Stimulated activated CD8-positive, alpha-beta memory T cell treated with anti-CD3 and anti-CD28 coated beads, Interleukin-15, amount 100 ng/mL, for 48 hours (primary cell): ENCODE data around the gene ALDH3B1.

Source experiments
- DNase-seq, 2 donors: peaks; one replicate each; pipeline ENCODE4 v3.0.0-alpha.2; 2020; ENCODE audit warnings: low read depth in 2 of 2

The ALDH3B1 gene

GRCh38 chr11:68013611-68014156 is 3.6 kb downstream of the ALDH3B1 start:
- DNase-seq: no peak

- no peak for DNase-seq
Observed at GRCh38 chr11:68014157-68014946, 4.2 kb downstream of the ALDH3B1 start.

DNA sequence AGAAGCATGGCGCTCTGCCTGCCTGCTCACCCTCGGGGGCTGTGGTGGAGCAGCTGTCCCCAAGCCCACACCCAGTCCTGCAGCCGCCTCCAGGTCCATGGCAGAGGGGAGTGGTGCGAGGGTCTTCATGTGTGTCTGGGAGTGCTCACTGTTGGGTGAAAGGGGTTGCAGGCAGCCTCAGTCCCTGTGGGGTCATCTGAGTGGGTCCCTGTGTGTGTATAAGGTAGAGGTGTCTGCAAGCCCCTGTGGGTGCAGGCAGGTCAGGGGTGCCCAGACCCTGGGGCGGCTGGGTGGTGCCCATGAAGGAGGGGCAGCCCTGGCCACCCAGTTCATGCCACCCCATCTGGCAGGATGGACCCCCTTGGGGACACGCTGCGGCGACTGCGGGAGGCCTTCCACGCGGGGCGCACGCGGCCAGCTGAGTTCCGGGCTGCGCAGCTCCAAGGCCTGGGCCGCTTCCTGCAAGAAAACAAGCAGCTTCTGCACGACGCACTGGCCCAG is 4.9 kb downstream of the ALDH3B1 start:
- no peak for DNase-seq

DNA sequence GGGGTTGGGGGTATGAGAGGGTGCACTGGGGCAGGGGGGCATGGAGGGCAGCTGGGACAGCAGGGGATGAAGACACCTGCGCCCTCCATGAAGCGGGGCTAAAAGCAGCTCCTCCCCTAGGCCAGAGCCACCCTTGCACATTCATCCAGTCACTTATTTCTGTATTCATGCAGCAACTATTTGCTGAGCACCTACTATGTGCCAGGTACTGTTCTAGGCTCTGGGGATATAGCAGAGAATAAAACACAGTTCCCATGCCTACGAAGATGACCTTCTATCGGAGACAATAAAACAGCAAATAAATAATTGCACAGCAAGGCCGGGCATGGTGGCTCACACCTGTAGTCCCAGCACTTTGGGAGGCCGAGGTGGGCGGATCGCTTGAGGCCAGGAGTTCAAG is 5.3 kb downstream of the ALDH3B1 start:
- no peak for DNase-seq

DNA sequence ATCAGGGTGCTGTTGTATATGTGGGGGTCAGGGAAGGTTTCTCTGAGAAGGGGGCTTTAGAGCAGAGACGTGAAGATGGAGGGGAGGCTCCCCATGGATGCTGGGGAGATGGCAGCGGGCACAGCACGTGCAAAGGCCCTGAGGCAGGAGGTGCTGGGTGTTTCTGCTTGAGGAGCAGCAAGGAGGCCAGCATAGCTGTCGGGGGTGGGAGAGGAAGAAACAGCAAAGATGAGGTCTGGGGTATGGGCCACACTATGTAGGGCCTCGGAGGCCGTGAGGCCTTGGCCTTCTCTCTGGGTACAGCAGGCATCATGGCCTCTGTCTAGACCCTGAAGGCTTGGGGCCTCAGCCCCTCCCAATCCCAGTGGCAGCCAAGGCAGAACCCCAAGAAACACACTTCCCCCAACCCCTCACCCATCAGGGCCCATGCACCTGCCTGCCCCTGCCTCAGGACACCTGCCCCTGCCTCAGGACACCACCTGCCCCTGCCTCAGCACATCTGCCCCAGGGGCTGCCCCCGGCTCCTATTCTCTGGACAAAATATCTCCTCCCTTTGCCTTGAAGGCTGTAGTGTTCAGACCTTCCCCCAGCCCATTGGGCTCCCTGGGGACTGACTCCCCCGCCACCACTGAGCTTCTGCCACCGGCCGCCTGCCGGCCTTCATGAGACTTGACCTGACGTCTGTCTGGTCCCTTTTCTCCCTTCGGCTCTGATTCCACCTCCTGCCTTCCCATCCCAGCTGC is 6.2 kb downstream of the ALDH3B1 start:
- no peak for DNase-seq

DNA sequence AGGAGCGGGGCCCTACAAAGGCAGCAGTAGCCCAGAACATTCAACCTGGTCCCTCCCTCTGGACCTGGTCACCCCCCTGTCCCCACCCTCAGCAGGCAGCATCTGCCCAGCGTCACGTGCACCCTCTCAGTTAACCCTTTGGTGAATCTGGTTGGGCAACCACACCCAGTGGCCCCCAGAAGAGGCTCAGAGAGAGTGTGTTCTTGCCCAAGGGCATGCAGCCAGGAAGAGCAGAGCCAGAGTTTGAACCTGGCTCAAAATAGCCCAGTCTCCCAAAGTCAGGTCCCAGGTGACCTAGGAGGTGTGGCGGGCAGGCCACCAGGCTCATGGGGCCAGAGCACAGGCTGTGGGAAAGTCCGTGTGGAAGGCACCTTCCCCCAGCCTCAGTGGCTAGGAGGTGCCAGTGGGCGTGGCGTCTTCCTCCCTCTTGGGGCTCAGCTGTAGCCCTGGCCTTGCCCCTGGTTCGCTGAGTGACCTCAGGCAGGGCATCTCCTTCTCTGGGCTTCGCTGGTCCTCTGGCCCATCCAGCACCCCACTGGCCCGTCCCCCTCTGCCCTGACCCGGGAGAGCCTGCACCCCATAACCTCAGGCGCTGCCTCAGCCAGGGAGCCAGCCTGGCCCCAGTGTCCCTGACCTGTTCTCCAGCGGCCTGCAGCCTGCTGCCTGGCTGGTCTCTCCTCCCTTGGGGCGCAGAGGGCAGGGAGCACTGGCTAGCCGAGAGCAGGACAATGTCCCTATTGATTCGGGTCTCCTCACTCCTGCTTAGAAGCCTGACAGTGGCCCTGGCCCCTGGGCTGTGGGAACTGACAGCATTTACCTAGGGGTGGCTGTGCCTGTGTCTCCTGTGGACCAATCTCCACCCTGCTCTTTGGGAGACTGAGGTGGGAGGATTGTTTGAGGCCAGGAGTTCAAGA is 7.0 kb downstream of the ALDH3B1 start:
- no peak for DNase-seq

- DNase-seq: no peak
Observed at GRCh38 chr11:68017980-68018729, 8.0 kb downstream of the ALDH3B1 start.

DNA sequence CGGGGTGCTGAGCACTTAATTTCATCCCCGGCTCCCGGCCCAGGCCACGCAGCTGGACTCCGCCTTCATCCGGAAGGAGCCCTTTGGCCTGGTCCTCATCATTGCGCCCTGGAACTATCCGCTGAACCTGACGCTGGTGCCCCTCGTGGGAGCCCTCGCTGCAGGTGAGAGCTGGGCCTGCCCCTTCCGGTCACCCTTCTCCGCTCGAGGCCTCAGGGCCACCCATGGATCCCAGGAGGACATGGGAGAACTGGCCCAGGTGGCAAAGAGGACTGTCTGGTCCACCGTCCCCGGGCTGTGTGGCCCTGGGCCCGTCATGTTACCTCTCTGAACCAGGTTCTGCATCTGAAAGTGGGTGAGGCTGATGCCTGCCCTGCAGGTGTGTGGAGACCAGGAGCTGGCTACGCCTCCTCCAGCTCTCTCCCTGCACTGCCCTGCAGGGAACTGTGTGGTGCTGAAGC is 8.6 kb downstream of the ALDH3B1 start:
- no peak for DNase-seq

DNA sequence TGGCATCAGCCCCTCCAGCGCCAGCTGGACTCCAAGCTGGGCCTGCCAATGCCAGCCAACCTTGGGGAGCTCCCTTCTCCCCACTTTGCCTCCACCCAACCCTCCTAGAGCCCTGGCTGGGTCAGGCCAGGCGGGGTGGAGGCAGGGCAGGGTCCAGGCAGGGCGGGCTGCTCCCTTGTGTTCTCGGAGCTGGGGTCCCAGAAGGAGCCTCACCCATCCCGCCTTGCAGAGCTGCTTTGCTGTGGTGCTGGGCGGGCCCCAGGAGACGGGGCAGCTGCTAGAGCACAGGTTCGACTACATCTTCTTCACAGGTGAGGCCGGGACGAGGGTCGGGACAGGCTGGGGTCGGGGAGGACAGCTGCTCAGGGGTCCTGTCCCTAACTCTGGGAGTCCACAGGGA is 9.4 kb downstream of the ALDH3B1 start:
- DNase-seq: no peak

- DNase-seq: no peak
Observed at GRCh38 chr11:68020575-68020974, 10.4 kb downstream of the ALDH3B1 start.

DNA sequence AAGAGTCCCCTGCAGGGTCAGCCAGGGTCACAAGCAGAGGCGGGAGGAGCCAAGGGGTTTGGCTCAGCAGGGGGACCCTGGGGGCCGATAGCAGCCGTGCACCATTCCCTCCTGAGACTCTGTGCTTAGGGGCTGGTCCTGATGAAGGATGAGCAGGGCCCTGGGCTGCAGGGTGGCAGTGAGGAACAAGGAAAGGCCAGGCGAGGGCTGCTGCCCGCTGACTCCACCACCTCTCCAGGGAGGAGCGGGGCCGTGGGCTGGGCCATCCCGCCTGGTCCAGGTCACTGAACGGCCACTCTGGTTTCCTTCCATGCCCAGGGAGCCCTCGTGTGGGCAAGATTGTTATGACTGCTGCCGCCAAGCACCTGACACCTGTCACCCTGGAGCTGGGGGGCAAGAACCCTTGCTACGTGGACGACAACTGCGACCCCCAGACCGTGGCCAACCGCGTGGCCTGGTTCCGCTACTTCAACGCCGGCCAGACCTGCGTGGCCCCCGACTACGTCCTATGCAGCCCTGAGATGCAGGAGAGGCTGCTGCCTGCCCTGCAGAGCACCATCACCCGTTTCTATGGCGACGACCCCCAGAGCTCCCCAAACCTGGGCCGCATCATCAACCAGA is 11.2 kb downstream of the ALDH3B1 start:
- DNase-seq: no peak

DNA sequence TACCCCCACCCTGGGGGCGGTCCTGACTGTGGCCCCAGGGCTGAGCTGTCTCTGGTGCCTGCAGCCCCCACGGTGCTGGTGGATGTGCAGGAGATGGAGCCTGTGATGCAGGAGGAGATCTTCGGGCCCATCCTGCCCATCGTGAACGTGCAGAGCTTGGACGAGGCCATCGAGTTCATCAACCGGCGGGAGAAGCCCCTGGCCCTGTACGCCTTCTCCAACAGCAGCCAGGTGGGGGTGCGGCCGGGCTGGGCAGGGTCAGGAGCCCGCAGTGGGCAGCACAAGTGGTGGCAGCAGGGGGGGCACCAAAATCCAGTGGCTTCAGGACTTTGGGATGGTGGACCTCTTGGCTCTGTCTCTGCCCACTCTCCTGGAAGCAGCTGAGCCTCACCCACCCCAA is 12.4 kb downstream of the ALDH3B1 start:
- DNase-seq: no peak

GRCh38 chr11:68024508-68024907 is 14.4 kb downstream of the ALDH3B1 start:
- DNase-seq: no peak

DNA sequence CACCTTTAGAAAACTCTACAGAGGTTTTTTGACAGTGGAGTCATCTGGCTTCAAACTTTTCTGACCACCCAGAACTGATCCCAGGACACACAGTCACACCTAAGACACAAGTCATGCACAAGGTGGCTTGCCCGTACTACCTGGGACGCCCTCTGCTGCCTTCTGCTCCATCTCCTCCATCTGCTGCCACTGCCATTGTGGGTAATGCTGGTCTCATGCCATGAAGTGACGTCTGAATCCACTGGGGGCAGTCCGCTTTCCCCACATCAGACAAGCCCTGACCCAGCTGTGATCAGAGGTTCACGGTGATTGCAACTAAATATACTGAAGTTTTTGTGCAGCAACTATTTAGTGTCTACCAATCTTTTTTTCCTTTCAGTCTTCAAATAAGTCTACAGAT is 14.9 kb downstream of the ALDH3B1 start:
- DNase-seq: no peak

DNA sequence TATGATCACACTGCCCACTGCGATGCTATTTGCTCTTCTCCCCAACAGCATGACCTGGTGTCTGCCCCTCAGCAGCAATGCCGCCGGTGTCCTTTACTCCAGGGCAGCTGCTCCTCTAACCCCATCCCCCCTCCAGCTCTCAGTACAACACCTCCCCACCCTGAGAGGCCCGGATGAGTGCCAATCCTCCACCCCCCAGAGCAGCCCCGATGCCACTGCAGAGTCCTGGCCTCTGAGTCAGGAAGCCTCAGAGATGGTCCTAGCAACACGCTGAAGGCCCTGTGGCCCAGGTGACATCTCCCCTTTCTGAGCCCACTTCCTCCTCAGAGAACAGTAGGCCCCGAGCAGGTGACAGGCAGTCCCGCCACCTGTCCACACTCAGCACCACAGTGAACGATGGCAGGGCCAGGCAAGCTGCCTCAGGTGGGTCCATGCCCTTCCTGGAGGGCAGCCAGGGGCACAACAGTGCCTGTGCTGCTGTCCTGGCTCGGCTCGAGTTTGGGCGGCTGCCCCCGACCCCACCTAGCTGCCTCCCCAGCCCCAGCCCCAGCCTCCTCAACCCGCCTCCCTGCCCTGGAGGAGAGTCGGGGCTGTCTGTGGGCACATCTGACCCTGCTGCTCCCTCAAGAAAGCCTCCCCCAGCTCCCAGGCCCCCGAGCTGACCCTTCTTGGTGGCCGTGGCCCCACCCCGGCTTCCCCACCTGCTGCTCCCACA is 16.4 kb downstream of the ALDH3B1 start:
- DNase-seq: no peak

GRCh38 chr11:68027667-68028066 is 17.5 kb downstream of the ALDH3B1 start:
- DNase-seq: no peak

- DNase-seq: no peak
Observed at GRCh38 chr11:68028802-68029545, 18.8 kb downstream of the ALDH3B1 start.

- peak; percentile 88 to 93 for DNase-seq
Observed at GRCh38 chr11:68030318-68031143, 20.4 kb downstream of the ALDH3B1 start, which contains the start of gene NDUFS8. Gene NDUFS8 (plus strand): TSS chr11:68030681. CDS start chr11:68032152, 1,471 bp downstream.
